VCaP (cell line): ENCODE data around the gene ARHGAP45.

Experiments
- H3K27ac ChIP-seq: fragments of 450-650 bp; 2 replicates; pipeline ENCODE4 v1.5.1; 2017
- CTCF ChIP-seq: fragments of 450-650 bp; conservative IDR thresholded peaks from 2 replicates; pipeline ENCODE4 v1.5.1; 2017; ENCODE audit warnings: mild to moderate bottlenecking, moderate library complexity

The ARHGAP45 gene

GRCh38 chr19:1054102-1055027 lies 12.6 kb upstream of the ARHGAP45 start:
- no peak for TF ChIP-seq CTCF
- no peak overlapping the region for H3K27ac ChIP-seq

- no peak overlapping the region for H3K27ac ChIP-seq
- no peak for TF ChIP-seq CTCF
Measured at GRCh38 chr19:1055028-1055425, 11.9 kb upstream of the ARHGAP45 start.

GRCh38 chr19:1055886-1056620 lies 10.9 kb upstream of the ARHGAP45 start:
- no peak for TF ChIP-seq CTCF
- H3K27ac ChIP-seq, result no peak overlapping the region

GRCh38 chr19:1057176-1057855 lies 9.7 kb upstream of the ARHGAP45 start:
- no peak overlapping the region for H3K27ac ChIP-seq
- TF ChIP-seq CTCF, result no peak

- no peak for TF ChIP-seq CTCF
- H3K27ac ChIP-seq, result no peak overlapping the region
Measured at GRCh38 chr19:1058112-1058511, 8.9 kb upstream of the ARHGAP45 start.

GRCh38 chr19:1060689-1061088 lies 6.3 kb upstream of the ARHGAP45 start:
- no peak overlapping the region for H3K27ac ChIP-seq

More at GRCh38 chr19:1060689-1061088, 6.3 kb upstream of the ARHGAP45 start:
- no peak for TF ChIP-seq CTCF
